Lung (tissue), 12 donors: ENCODE data around the gene FLT3LG. TPM values are rescaled to one million over a fixed set of nuclear protein-coding genes. Genes with fewer than 3 reads are reported as not detected.
A peak's percentile ranks its signal among the peaks of the same experiment; 100 is the strongest.

Experiments
- ATAC-seq: fragments of 200-7000 bp; cut with Tn5 transposase; one replicate; pipeline ENCODE4 v1.9.1; 2020; ENCODE audit warnings: moderate number of reproducible peaks; ENCODE audit not compliant: insufficient read depth, low FRiP score
- DNase-seq, 3 donors: peaks; one replicate each; pipeline ENCODE4 v3.0.0-alpha.2; 2013 to 2017
- H3K27ac ChIP-seq, 2 donors: one replicate each; pipeline ENCODE4 v1.5.1; 2013; ENCODE audit warnings: mild to moderate bottlenecking in 2 of 2, moderate library complexity in 2 of 2, control low read depth in 1 of 2, inconsistent platforms in 1 of 2, low read depth in 1 of 2, low read length in 1 of 2
- H3K27me3 ChIP-seq, 3 donors: one replicate each; pipeline ENCODE4 v1.5.1; 2013; ENCODE audit warnings: low read length in 2 of 3; ENCODE audit not compliant: control insufficient read depth in 3 of 3, insufficient read depth in 3 of 3
- H3K36me3 ChIP-seq, 4 donors: one replicate each; pipeline ENCODE4 v1.5.1; 2013; ENCODE audit warnings: low read length in 4 of 4, mild to moderate bottlenecking in 1 of 4, moderate library complexity in 1 of 4; ENCODE audit not compliant: control insufficient read depth in 4 of 4, insufficient read depth in 4 of 4
- H3K4me1 ChIP-seq, 5 donors: one replicate each; pipeline ENCODE4 v1.5.1; 2013; ENCODE audit warnings: low read length in 5 of 5, mild to moderate bottlenecking in 2 of 5, moderate library complexity in 1 of 5; ENCODE audit not compliant: control insufficient read depth in 5 of 5, insufficient read depth in 5 of 5
- H3K4me3 ChIP-seq: one replicate; pipeline ENCODE4 v1.5.1; 2013; ENCODE audit warnings: mild to moderate bottlenecking, control low read depth, moderate library complexity
- H3K9ac ChIP-seq, 2 donors: one replicate each; pipeline ENCODE4 v1.5.1; 2013; ENCODE audit warnings: low read length in 2 of 2, control low read depth in 1 of 2; ENCODE audit not compliant: insufficient read depth in 1 of 2
- H3K9me3 ChIP-seq, 4 donors: one replicate each; pipeline ENCODE4 v1.5.1; 2013; ENCODE audit warnings: low read length in 3 of 4, mild to moderate bottlenecking in 1 of 4, moderate library complexity in 1 of 4; ENCODE audit not compliant: control insufficient read depth in 4 of 4, insufficient read depth in 3 of 4
- WGBS, 2 donors: extraction: QIAGEN DNeasy Blood & Tissue Kit; methylation state at CpG; one replicate each; pipeline ENCODE4 v1.1.7; 2013; 5-methylcytosine and 5-hydroxymethylcytosine counted together
- polyA plus RNA-seq, 2 donors: library from polyadenylated mRNA; stranded (reverse); fragments of 200-250 nt; gene quantifications; one replicate each; pipeline ENCODE4 v1.2.1, GENCODE V29; 2013
- total RNA-seq, 2 donors: library from RNA; depleted of rRNA in 1 of 2; stranded (reverse); fragments of >200 nt in 1 of 2; gene quantifications; one replicate each; pipeline ENCODE4 v1.2.1, GENCODE V29; 2014 to 2021
- TF ChIP-seq, protein P1 (sequence below): IDR thresholded peaks from 2 replicates; pipeline ENCODE4 v1.5.1; 2012; ENCODE audit warnings: mild to moderate bottlenecking; ENCODE audit errors: control extremely low read depth, extremely low read depth
- donor health status: control.
- donor health status: control.
- donor health status: Bipolar disorder and iron deficiency.
- donor health status: healthy.
- donor health status: DM: yes; HTN: yes; CAD: no.

FLT3LG gene
- total and polyA plus RNA-seq, 4 donors = 2.9 to 15.0 (median 9.2) TPM

- TF ChIP-seq, protein P1, sequence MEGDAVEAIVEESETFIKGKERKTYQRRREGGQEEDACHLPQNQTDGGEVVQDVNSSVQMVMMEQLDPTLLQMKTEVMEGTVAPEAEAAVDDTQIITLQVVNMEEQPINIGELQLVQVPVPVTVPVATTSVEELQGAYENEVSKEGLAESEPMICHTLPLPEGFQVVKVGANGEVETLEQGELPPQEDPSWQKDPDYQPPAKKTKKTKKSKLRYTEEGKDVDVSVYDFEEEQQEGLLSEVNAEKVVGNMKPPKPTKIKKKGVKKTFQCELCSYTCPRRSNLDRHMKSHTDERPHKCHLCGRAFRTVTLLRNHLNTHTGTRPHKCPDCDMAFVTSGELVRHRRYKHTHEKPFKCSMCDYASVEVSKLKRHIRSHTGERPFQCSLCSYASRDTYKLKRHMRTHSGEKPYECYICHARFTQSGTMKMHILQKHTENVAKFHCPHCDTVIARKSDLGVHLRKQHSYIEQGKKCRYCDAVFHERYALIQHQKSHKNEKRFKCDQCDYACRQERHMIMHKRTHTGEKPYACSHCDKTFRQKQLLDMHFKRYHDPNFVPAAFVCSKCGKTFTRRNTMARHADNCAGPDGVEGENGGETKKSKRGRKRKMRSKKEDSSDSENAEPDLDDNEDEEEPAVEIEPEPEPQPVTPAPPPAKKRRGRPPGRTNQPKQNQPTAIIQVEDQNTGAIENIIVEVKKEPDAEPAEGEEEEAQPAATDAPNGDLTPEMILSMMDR = no peak
- ATAC-seq = no peak
- Histone ChIP-seq H3K36me3 (peaks cover 16 to 38% (median 25%) of the 10 kb centered on the region in 4 donors), H3K27ac (peak overlapping the region; percentile 71 to 85), H3K9ac (peak overlapping the region in 1 of 2 donors; percentile 17), H3K9me3 (no peaks in the 10 kb centered on the region), H3K27me3 (no peaks in the 10 kb centered on the region), H3K4me1 (peaks cover 2 to 14% (median 6%) of the 10 kb centered on the region in 5 donors), H3K4me3 (no peak overlapping the region)
- DNase-seq = no peak
- 64 to 65% methylated on average over 23 of the region's 23 CpGs for WGBS, 2 donors
These were observed 12.8 kb downstream of the FLT3LG start for GRCh38 chr19:49486710-49487276.

- Histone ChIP-seq H3K9me3 (no peaks in the 10 kb centered on the region), H3K4me3 (peak within 1 kb of the TSS; percentile 70), H3K9ac (peak within 1 kb of the TSS; percentile 98 to 100), H3K27me3 (no peaks in the 10 kb centered on the region), H3K4me1 (peaks cover 2 to 14% (median 6%) of the 10 kb centered on the region in 5 donors), H3K27ac (peak within 1 kb of the TSS; percentile 83 to 86), H3K36me3 (peaks cover 18 to 43% (median 31%) of the 10 kb centered on the region in 4 donors)
- DNase-seq = peak; percentile 100
- TF ChIP-seq, protein P1 = no peak
- peak; percentile 95 for ATAC-seq
- 0% methylated on average over 57 of the region's 57 CpGs for WGBS, 2 donors
These were observed 13.4 kb downstream of the FLT3LG start, which contains the start of gene RPL13A for GRCh38 chr19:49487277-49488045. Gene RPL13A, plus strand, starts transcription at chr19:49487608. Its CDS starts 22 bp downstream, at chr19:49487630.

DNA sequence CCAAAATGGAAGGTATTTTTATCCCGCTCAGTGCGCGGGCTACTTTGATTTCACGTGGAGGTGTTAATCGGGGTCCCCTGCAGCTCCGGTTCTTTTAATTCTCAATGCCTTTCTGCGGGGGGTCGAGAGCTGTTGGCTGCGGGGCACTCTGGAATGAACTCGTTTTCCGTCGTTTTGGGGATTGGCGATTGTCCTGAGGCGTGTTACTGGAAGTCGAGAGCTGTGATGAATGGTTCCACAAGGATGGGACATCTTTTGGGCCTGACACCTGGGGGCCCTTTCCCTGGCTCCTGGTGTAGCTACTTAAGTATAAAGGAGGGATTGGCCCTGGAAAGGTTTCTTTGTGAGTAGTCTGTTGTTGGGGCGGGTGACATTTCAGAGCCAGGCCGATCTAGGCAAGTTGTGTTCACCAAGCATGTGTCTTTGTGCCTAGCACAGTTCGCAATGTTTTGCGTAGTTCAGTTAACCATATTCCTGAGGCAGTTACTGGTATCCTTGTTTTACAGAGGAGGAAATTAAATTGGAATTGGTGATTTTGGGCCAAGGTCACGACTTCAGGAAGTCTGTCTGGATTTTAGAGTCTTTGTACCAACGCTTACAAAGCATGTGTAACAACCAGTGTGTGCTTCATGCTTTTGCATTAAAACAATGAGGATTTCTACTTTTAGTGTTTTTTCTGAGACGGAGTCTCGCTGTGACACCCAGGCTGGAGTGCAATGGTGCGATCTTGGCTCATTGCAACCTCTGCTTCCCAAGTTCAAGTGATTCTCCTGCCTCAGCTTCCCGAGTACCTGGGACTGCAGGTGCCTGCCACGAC lies 14.2 kb downstream of the FLT3LG start:
- no peak for ATAC-seq

More for the DNA sequence above, 14.2 kb downstream of the FLT3LG start:
- Histone ChIP-seq H3K4me1 (peaks cover 2 to 14% (median 6%) of the 10 kb centered on the region in 5 donors), H3K4me3 (peak overlapping the region; percentile 70), H3K9ac (peak overlapping the region; percentile 98 to 100), H3K36me3 (peaks cover 23 to 43% (median 35%) of the 10 kb centered on the region in 4 donors), H3K27ac (peak overlapping the region; percentile 83 to 86), H3K27me3 (no peaks in the 10 kb centered on the region), H3K9me3 (no peaks in the 10 kb centered on the region)
- TF ChIP-seq, protein P1 = no peak
- 1% methylated on average over 26 of the region's 26 CpGs for WGBS, 2 donors
- DNase-seq = peak in 1 of 3 donors; percentile 34
